Epithelial cell of prostate (primary cell): ENCODE results near the gene METTL21C.

ENCODE experiments used
- DNase-seq: peaks from one replicate; pipeline ENCODE4 v3.0.0-alpha.2; 2011; ENCODE audit warnings: low read depth, low spot score
- H3K27ac ChIP-seq: fragments of 450-650 bp; 2 replicates; pipeline ENCODE4 v1.5.1; 2017; ENCODE audit warnings: mild to moderate bottlenecking

Gene METTL21C

GRCh38 chr13:102694937-102695336 is at the start of gene METTL21C:
Gene METTL21C (minus strand): TSS chr13:102695044. CDS start chr13:102694498, 546 bp downstream.
- DNase-seq, result no peak
- no peak within 1 kb of the TSS for H3K27ac ChIP-seq

- H3K27ac ChIP-seq, result no peak overlapping the region
- no peak for DNase-seq
Measured at GRCh38 chr13:102742506-102742905, 47.7 kb upstream of the METTL21C start.

GRCh38 chr13:102742101-102742500 is 47.3 kb upstream of the METTL21C start:
- no peak overlapping the region for H3K27ac ChIP-seq
- DNase-seq, result no peak

GRCh38 chr13:102729560-102730270 is 34.9 kb upstream of the METTL21C start:
- DNase-seq, result peak; percentile 55
- peak overlapping the region; percentile 6 for H3K27ac ChIP-seq

GRCh38 chr13:102726430-102726829 is 31.6 kb upstream of the METTL21C start:
- H3K27ac ChIP-seq, result no peak overlapping the region
- no peak for DNase-seq

GRCh38 chr13:102724923-102725322 is 30.1 kb upstream of the METTL21C start:
- H3K27ac ChIP-seq, result peak overlapping the region; percentile 62
- peak; percentile 78 for DNase-seq

GRCh38 chr13:102721800-102722231 is 27.0 kb upstream of the METTL21C start:
- H3K27ac ChIP-seq, result no peak overlapping the region
- no peak for DNase-seq

- H3K27ac ChIP-seq, result no peak overlapping the region
- DNase-seq, result no peak
Measured at GRCh38 chr13:102718746-102719145, 23.9 kb upstream of the METTL21C start.

- H3K27ac ChIP-seq, result no peak overlapping the region
- DNase-seq, result no peak
Measured at GRCh38 chr13:102715447-102715846, 20.6 kb upstream of the METTL21C start.

- no peak for DNase-seq
- no peak overlapping the region for H3K27ac ChIP-seq
Measured at GRCh38 chr13:102710261-102710679, 15.4 kb upstream of the METTL21C start.

GRCh38 chr13:102709536-102709935 is 14.7 kb upstream of the METTL21C start:
- DNase-seq, result no peak
- no peak overlapping the region for H3K27ac ChIP-seq

- H3K27ac ChIP-seq, result no peak overlapping the region
- DNase-seq, result no peak
Measured at GRCh38 chr13:102708991-102709390, 14.1 kb upstream of the METTL21C start.

GRCh38 chr13:102708211-102708610 is 13.4 kb upstream of the METTL21C start:
- DNase-seq, result no peak
- peak overlapping the region; percentile 55 for H3K27ac ChIP-seq

- no peak for DNase-seq
- H3K27ac ChIP-seq, result peak overlapping the region; percentile 55
Measured at GRCh38 chr13:102707467-102707866, 12.6 kb upstream of the METTL21C start.

- DNase-seq, result peak; percentile 41
- no peak overlapping the region for H3K27ac ChIP-seq
Measured at GRCh38 chr13:102704238-102705058, 9.6 kb upstream of the METTL21C start.

GRCh38 chr13:102703726-102704035 is 8.8 kb upstream of the METTL21C start:
- H3K27ac ChIP-seq, result no peak overlapping the region

GRCh38 chr13:102702965-102703725 is 8.3 kb upstream of the METTL21C start:
- DNase-seq, result no peak
- no peak overlapping the region for H3K27ac ChIP-seq

More at GRCh38 chr13:102703726-102704035, 8.8 kb upstream of the METTL21C start:
- no peak for DNase-seq

GRCh38 chr13:102701331-102701730 is 6.5 kb upstream of the METTL21C start:
- H3K27ac ChIP-seq, result no peak overlapping the region
- DNase-seq, result no peak

- no peak for DNase-seq
- no peak overlapping the region for H3K27ac ChIP-seq
Measured at GRCh38 chr13:102700088-102701031, 5.5 kb upstream of the METTL21C start.

- H3K27ac ChIP-seq, result no peak overlapping the region
- no peak for DNase-seq
Measured at GRCh38 chr13:102699504-102699903, 4.7 kb upstream of the METTL21C start.
